Measurements from ENCODE around the gene ADGRG1. TPM values are rescaled to one million over a fixed set of nuclear protein-coding genes. Genes with fewer than 3 reads are reported as not detected.

The ADGRG1 gene
- total and polyA plus RNA-seq, 2 donors (not counting 1 experiment from before 2014, with no cell fraction given), result 0.20 to 0.61 TPM

- WGBS (ENCODE audit: insufficient coverage), result 85% methylated on average over 21 of the region's 21 CpGs
- Histone ChIP-seq H3K4me1 (ENCODE audit: control insufficient read depth in 2 of 2, insufficient read depth in 2 of 2, low read length in 2 of 2) (no peaks in the 10 kb centered on the region), H3K9ac (ENCODE audit: low read length) (no peak overlapping the region), H3K36me3 (replicated peaks in 1 of 2; ENCODE audit: control extremely low read depth in 1 of 2, control insufficient read depth in 1 of 2, extremely low read depth in 1 of 2, insufficient read depth in 2 of 2, low read length in 1 of 2) (no peaks in the 10 kb centered on the region), H3K27ac (ENCODE audit: low read length in 2 of 2) (no peak overlapping the region), H4K20me1 (ENCODE audit: control insufficient read depth, insufficient read depth, low read length, poor library complexity, severe bottlenecking) (no peaks in the 10 kb centered on the region), H3K4me2 (replicated peaks; ENCODE audit: low read depth, low read length, poor library complexity, severe bottlenecking) (no peak overlapping the region), H3K9me3 (ENCODE audit: control extremely low read depth in 1 of 3, control insufficient read depth in 2 of 3, insufficient read depth in 1 of 3, low read length in 2 of 3) (peaks cover 0 to 11% (median 0%) of the 10 kb centered on the region in 3 donors), H2AFZ (ENCODE audit: insufficient read depth, low read depth, low read length, poor library complexity, severe bottlenecking) (no peak overlapping the region), H3K27me3 (replicated peaks in 1 of 4; ENCODE audit: control extremely low read depth in 1 of 4, control insufficient read depth in 3 of 4, insufficient read depth in 4 of 4, low read length in 3 of 4) (no peaks in the 10 kb centered on the region), H3K79me2 (ENCODE audit: control insufficient read depth, insufficient read depth, low read length) (no peaks in the 10 kb centered on the region), H3K4me3 (ENCODE audit: control extremely low read depth in 1 of 5, extremely low read depth in 1 of 5, insufficient read depth in 1 of 5, low read depth in 2 of 5, low read length in 4 of 5) (no peak overlapping the region)
- no peak for DNase-seq
- ATAC-seq (ENCODE audit: low read depth), result no peak
- Mint-ChIP-seq H3K9me3 (ENCODE audit: insufficient read depth) (no peaks in the 10 kb centered on the region), H3K27me3 (peaks cover 4% of the 10 kb centered on the region), H3K4me3 (no peak overlapping the region), H3K27ac (no peak overlapping the region), H3K4me1 (no peaks in the 10 kb centered on the region)
- TF ChIP-seq, protein P1, sequence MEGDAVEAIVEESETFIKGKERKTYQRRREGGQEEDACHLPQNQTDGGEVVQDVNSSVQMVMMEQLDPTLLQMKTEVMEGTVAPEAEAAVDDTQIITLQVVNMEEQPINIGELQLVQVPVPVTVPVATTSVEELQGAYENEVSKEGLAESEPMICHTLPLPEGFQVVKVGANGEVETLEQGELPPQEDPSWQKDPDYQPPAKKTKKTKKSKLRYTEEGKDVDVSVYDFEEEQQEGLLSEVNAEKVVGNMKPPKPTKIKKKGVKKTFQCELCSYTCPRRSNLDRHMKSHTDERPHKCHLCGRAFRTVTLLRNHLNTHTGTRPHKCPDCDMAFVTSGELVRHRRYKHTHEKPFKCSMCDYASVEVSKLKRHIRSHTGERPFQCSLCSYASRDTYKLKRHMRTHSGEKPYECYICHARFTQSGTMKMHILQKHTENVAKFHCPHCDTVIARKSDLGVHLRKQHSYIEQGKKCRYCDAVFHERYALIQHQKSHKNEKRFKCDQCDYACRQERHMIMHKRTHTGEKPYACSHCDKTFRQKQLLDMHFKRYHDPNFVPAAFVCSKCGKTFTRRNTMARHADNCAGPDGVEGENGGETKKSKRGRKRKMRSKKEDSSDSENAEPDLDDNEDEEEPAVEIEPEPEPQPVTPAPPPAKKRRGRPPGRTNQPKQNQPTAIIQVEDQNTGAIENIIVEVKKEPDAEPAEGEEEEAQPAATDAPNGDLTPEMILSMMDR (IDR thresholded peaks at IDR 0.05), result no peak
- TF ChIP-seq EZH2 (IDR thresholded peaks at IDR 0.05; ENCODE audit: borderline replicate concordance, insufficient read depth, low read depth, low read length, poor library complexity, severe bottlenecking), result no peak
- CTCF ChIA-PET, result no interaction called here
- intact Hi-C loops (cut with micrococcal nuclease), result no loop called here
- POLR2A ChIA-PET, result no interaction called here
Observed at GRCh38 chr16:57663436-57663835, 35.0 kb downstream of the ADGRG1 start.

- Mint-ChIP-seq H3K9me3 (ENCODE audit: insufficient read depth) (no peaks in the 10 kb centered on the region), H3K4me1 (no peaks in the 10 kb centered on the region)
- ATAC-seq (ENCODE audit: low read depth), result no peak
Observed at GRCh38 chr16:57663917-57664661, 35.7 kb downstream of the ADGRG1 start.

More at GRCh38 chr16:57663917-57664661, 35.7 kb downstream of the ADGRG1 start:
- DNase-seq, result no peak
- no peak for TF ChIP-seq EZH2 (IDR thresholded peaks at IDR 0.05; ENCODE audit: borderline replicate concordance, insufficient read depth, low read depth, low read length, poor library complexity, severe bottlenecking)
- TF ChIP-seq, protein P1 (IDR thresholded peaks at IDR 0.05), result no peak
- Histone ChIP-seq H3K4me2 (replicated peaks; ENCODE audit: low read depth, low read length, poor library complexity, severe bottlenecking) (no peak overlapping the region), H3K36me3 (replicated peaks in 1 of 2; ENCODE audit: control extremely low read depth in 1 of 2, control insufficient read depth in 1 of 2, extremely low read depth in 1 of 2, insufficient read depth in 2 of 2, low read length in 1 of 2) (no peaks in the 10 kb centered on the region), H3K79me2 (ENCODE audit: control insufficient read depth, insufficient read depth, low read length) (no peaks in the 10 kb centered on the region), H3K9me3 (ENCODE audit: control extremely low read depth in 1 of 3, control insufficient read depth in 2 of 3, insufficient read depth in 1 of 3, low read length in 2 of 3) (peaks cover 0 to 11% (median 0%) of the 10 kb centered on the region in 3 donors), H2AFZ (ENCODE audit: insufficient read depth, low read depth, low read length, poor library complexity, severe bottlenecking) (no peak overlapping the region), H3K27me3 (replicated peaks in 1 of 4; ENCODE audit: control extremely low read depth in 1 of 4, control insufficient read depth in 3 of 4, insufficient read depth in 4 of 4, low read length in 3 of 4) (no peaks in the 10 kb centered on the region), H3K9ac (ENCODE audit: low read length) (no peak overlapping the region), H4K20me1 (ENCODE audit: control insufficient read depth, insufficient read depth, low read length, poor library complexity, severe bottlenecking) (no peaks in the 10 kb centered on the region), H3K27ac (ENCODE audit: low read length in 2 of 2) (no peak overlapping the region), H3K4me3 (ENCODE audit: control extremely low read depth in 1 of 5, extremely low read depth in 1 of 5, insufficient read depth in 1 of 5, low read depth in 2 of 5, low read length in 4 of 5) (no peak overlapping the region), H3K4me1 (ENCODE audit: control insufficient read depth in 2 of 2, insufficient read depth in 2 of 2, low read length in 2 of 2) (no peaks in the 10 kb centered on the region)
- intact Hi-C loops (cut with micrococcal nuclease), result no loop called here
- Mint-ChIP-seq H3K27me3 (peaks cover 8% of the 10 kb centered on the region), H3K27ac (no peak overlapping the region), H3K4me3 (no peak overlapping the region)
- 82% methylated on average over 8 of the region's 15 CpGs for WGBS (ENCODE audit: insufficient coverage)
- POLR2A ChIA-PET, result no interaction called here
- CTCF ChIA-PET, result no interaction called here

All from B cell (primary cell).